Measurements from ENCODE around the gene CDKAL1. TPM values are rescaled to one million over a fixed set of nuclear protein-coding genes. Genes with fewer than 3 reads are reported as not detected.

CDKAL1 gene
- total RNA-seq, 1 experiment from 2014 or later, result 13.8 TPM

GRCh38 chr6:21079468-21080048 is 545.3 kb downstream of the CDKAL1 start:
- no peaks in the 10 kb centered on the region for H3K79me2 ChIP-seq (ENCODE audit: low read length)
- DNase-seq (no peak), ATAC-seq (no peak)
- POLR2A ChIA-PET (ENCODE audit: unreplicated experiment), result interaction anchor here (0.6 kb wide), 1 partner anchor 12 kb away, joined by 4 read pairs; no protein-coding TSS in a partner anchor
- no peak overlapping the region for H3K9ac ChIP-seq (ENCODE audit: low read length)
- CTCF ChIA-PET, result no interaction called here
- H3K4me1 ChIP-seq (ENCODE audit: insufficient read depth, low read length), result no peaks in the 10 kb centered on the region
- H4K20me1 ChIP-seq (ENCODE audit: low read length), result no peaks in the 10 kb centered on the region
- no peak overlapping the region for H3K4me3 ChIP-seq (ENCODE audit: low read length)
- intact Hi-C loops (cut with micrococcal nuclease), result no loop called here
- no peaks in the 10 kb centered on the region for H3K36me3 ChIP-seq (ENCODE audit: low read depth, low read length)
- TF ChIP-seq EZH2phosphoT487 (IDR thresholded peaks at IDR 0.05; ENCODE audit: borderline replicate concordance, low read length), result no peak
- TF ChIP-seq CTCF (conservative IDR thresholded peaks at IDR 0.05; ENCODE audit: low read depth, low read length), result no peak
- no peak for TF ChIP-seq EZH2 (IDR thresholded peaks at IDR 0.05; ENCODE audit: low read length, unreplicated experiment)
- H3K9me3 ChIP-seq (ENCODE audit: low read length), result no peaks in the 10 kb centered on the region
- H2AFZ ChIP-seq (ENCODE audit: low read length), result no peak overlapping the region
- H3K27me3 ChIP-seq (ENCODE audit: low read length), result no peaks in the 10 kb centered on the region
- H3K27ac ChIP-seq (ENCODE audit: low read length), result no peak overlapping the region
- no peaks in the 10 kb centered on the region for H3F3A ChIP-seq (ENCODE audit: low read length, unreplicated experiment)
- no TSS peak for BruUV-seq (replicated peaks)
- no peaks in the 10 kb centered on the region for H3K9me2 ChIP-seq (replicated peaks; ENCODE audit: low read length)
- no peak overlapping the region for H3K4me2 ChIP-seq (ENCODE audit: low read length)

GRCh38 chr6:21080221-21080620 is 546.0 kb downstream of the CDKAL1 start:
- H3K36me3 ChIP-seq (ENCODE audit: low read depth, low read length), result no peaks in the 10 kb centered on the region
- H2AFZ ChIP-seq (ENCODE audit: low read length), result no peak overlapping the region
- no peak for ATAC-seq
- intact Hi-C loops (cut with micrococcal nuclease), result no loop called here
- no peaks in the 10 kb centered on the region for H3F3A ChIP-seq (ENCODE audit: low read length, unreplicated experiment)
- H3K4me2 ChIP-seq (ENCODE audit: low read length), result no peak overlapping the region
- DNase-seq, result no peak
- H3K9ac ChIP-seq (ENCODE audit: low read length), result no peak overlapping the region
- no peaks in the 10 kb centered on the region for H3K4me1 ChIP-seq (ENCODE audit: insufficient read depth, low read length)
- no peak overlapping the region for H3K4me3 ChIP-seq (ENCODE audit: low read length)
- H3K9me3 ChIP-seq (ENCODE audit: low read length), result no peaks in the 10 kb centered on the region
- POLR2A ChIA-PET (ENCODE audit: unreplicated experiment), result interaction anchor here (0.6 kb wide), 1 partner anchor 13 kb away, joined by 4 read pairs; no protein-coding TSS in a partner anchor
- H3K27me3 ChIP-seq (ENCODE audit: low read length), result no peaks in the 10 kb centered on the region
- TF ChIP-seq CTCF (conservative IDR thresholded peaks at IDR 0.05; ENCODE audit: low read depth, low read length) (no peak), EZH2phosphoT487 (IDR thresholded peaks at IDR 0.05; ENCODE audit: borderline replicate concordance, low read length) (no peak), EZH2 (IDR thresholded peaks at IDR 0.05; ENCODE audit: low read length, unreplicated experiment) (no peak)
- no peaks in the 10 kb centered on the region for H3K79me2 ChIP-seq (ENCODE audit: low read length)
- H3K27ac ChIP-seq (ENCODE audit: low read length), result no peak overlapping the region
- no peaks in the 10 kb centered on the region for H4K20me1 ChIP-seq (ENCODE audit: low read length)
- BruUV-seq (replicated peaks), result no TSS peak
- CTCF ChIA-PET, result no interaction called here
- no peaks in the 10 kb centered on the region for H3K9me2 ChIP-seq (replicated peaks; ENCODE audit: low read length)

- H3K79me2 ChIP-seq (ENCODE audit: low read length), result no peaks in the 10 kb centered on the region
- H4K20me1 ChIP-seq (ENCODE audit: low read length), result no peaks in the 10 kb centered on the region
- H3K27me3 ChIP-seq (ENCODE audit: low read length), result no peaks in the 10 kb centered on the region
- no peaks in the 10 kb centered on the region for H3K9me3 ChIP-seq (ENCODE audit: low read length)
- ATAC-seq, result no peak
- H3F3A ChIP-seq (ENCODE audit: low read length, unreplicated experiment), result no peaks in the 10 kb centered on the region
- H3K4me1 ChIP-seq (ENCODE audit: insufficient read depth, low read length), result no peaks in the 10 kb centered on the region
- no peak overlapping the region for H3K4me3 ChIP-seq (ENCODE audit: low read length)
- BruUV-seq (replicated peaks), result no TSS peak
- DNase-seq, result no peak
- no peak overlapping the region for H2AFZ ChIP-seq (ENCODE audit: low read length)
- H3K9me2 ChIP-seq (replicated peaks; ENCODE audit: low read length), result no peaks in the 10 kb centered on the region
- no peak overlapping the region for H3K9ac ChIP-seq (ENCODE audit: low read length)
- H3K4me2 ChIP-seq (ENCODE audit: low read length), result no peak overlapping the region
- intact Hi-C loops (cut with micrococcal nuclease), result no loop called here
- POLR2A ChIA-PET (ENCODE audit: unreplicated experiment), result no interaction called here
- CTCF ChIA-PET, result no interaction called here
- H3K36me3 ChIP-seq (ENCODE audit: low read depth, low read length), result no peaks in the 10 kb centered on the region
- H3K27ac ChIP-seq (ENCODE audit: low read length), result no peak overlapping the region
- TF ChIP-seq CTCF (conservative IDR thresholded peaks at IDR 0.05; ENCODE audit: low read depth, low read length) (no peak), EZH2phosphoT487 (IDR thresholded peaks at IDR 0.05; ENCODE audit: borderline replicate concordance, low read length) (no peak), EZH2 (IDR thresholded peaks at IDR 0.05; ENCODE audit: low read length, unreplicated experiment) (no peak)
These were observed 547.8 kb downstream of the CDKAL1 start for GRCh38 chr6:21082091-21082490.
